ENCODE measurements around the gene XYLT1.

- TF ChIP-seq SMC3 (IDR thresholded peaks at IDR 0.05; ENCODE audit: low read depth, low read length) (no peak), CTCF (conservative IDR thresholded peaks at IDR 0.05; ENCODE audit: low read depth, low read length) (no peak), POLR2A (IDR thresholded peaks at IDR 0.05; ENCODE audit: low read depth, low read length) (no peak), CEBPB (IDR thresholded peaks at IDR 0.05; ENCODE audit: low read depth, low read length) (no peak), RAD21 (IDR thresholded peaks at IDR 0.05; ENCODE audit: low read length) (no peak), MAZ (IDR thresholded peaks at IDR 0.05; ENCODE audit: borderline replicate concordance, low read depth, low read length) (no peak), MAFK (IDR thresholded peaks at IDR 0.05; ENCODE audit: low read depth, low read length) (no peak), NFE2L2 (IDR thresholded peaks at IDR 0.05; ENCODE audit: low read depth, low read length) (no peak), RFX5 (IDR thresholded peaks at IDR 0.05; ENCODE audit: low read depth, low read length) (no peak), BHLHE40 (IDR thresholded peaks at IDR 0.05; ENCODE audit: low read depth, low read length) (no peak), ELK1 (IDR thresholded peaks at IDR 0.05; ENCODE audit: borderline replicate concordance, low read depth, low read length) (no peak)
Measured at GRCh38 chr16:17138801-17139200, 332.0 kb downstream of the XYLT1 start.
